Esophagus muscularis mucosa (tissue), 4 donors: Measurements from ENCODE around the gene KCTD5. TPM values are rescaled to one million over a fixed set of nuclear protein-coding genes. Genes with fewer than 3 reads are reported as not detected.
"Not testable (repeated sequence)": the region's sequence is repeated elsewhere in the genome, so short reads cannot be mapped to it uniquely, and the experiment has no call there.

Experiments
- DNase-seq: peaks from one replicate; pipeline ENCODE4 v3.0.0-alpha.2; 2017; ENCODE audit errors: extremely low spot score
- H3K27ac ChIP-seq, 4 donors: fragments of 200-600 bp; sonication (generic); replicated peaks in 1 of 4; 1 replicate in 3 of 4; 2 replicates in 1 of 4; pipeline ENCODE4 v1.5.1; 2016 to 2019; ENCODE audit warnings: mild to moderate bottlenecking in 1 of 4
- H3K27me3 ChIP-seq, 4 donors: fragments of 200-600 bp; sonication (generic); one replicate each; pipeline versions ENCODE4 v1.5.1 to v1.6.0; 2016 to 2019
- H3K36me3 ChIP-seq, 4 donors: fragments of 200-600 bp; sonication (generic); one replicate each; pipeline ENCODE4 v1.5.1; 2016 to 2019
- H3K4me1 ChIP-seq, 4 donors: fragments of 200-600 bp; sonication (generic); one replicate each; pipeline ENCODE4 v1.5.1; 2016 to 2019
- H3K4me3 ChIP-seq, 4 donors: fragments of 200-600 bp; sonication (generic); 1 replicate in 2 of 4; 2 replicates in 2 of 4; pipeline ENCODE4 v1.5.1; 2016 to 2019; ENCODE audit warnings: mild to moderate bottlenecking in 4 of 4, moderate library complexity in 1 of 4
- H3K9me3 ChIP-seq, 4 donors: fragments of 200-600 bp; sonication (generic); 1 replicate in 3 of 4; 2 replicates in 1 of 4; pipeline ENCODE4 v1.5.1; 2016 to 2019
- EP300 ChIP-seq: sonication (generic); formaldehyde crosslinking; IDR thresholded peaks from one replicate; pipeline ENCODE4 v1.6.1; 2017; ENCODE audit warnings: antibody characterized with exemption
- POLR2A ChIP-seq: fragments of 450-650 bp; IDR thresholded peaks from one replicate; pipeline ENCODE4 v1.6.1; 2017; ENCODE audit warnings: antibody characterized with exemption, moderate library complexity, mild to moderate bottlenecking, low read depth
- POLR2AphosphoS5 ChIP-seq, 2 donors: sonication (generic); formaldehyde crosslinking; IDR thresholded peaks; one replicate each; pipeline ENCODE4 v1.6.1; 2017; ENCODE audit warnings: antibody characterized with exemption in 2 of 2
- WGBS: methylation state at CpG from one replicate; pipeline ENCODE4 v1.1.5; 2018; 5-methylcytosine and 5-hydroxymethylcytosine counted together
- intact Hi-C: fragments of 100-400 bp; cut with DNase I; formaldehyde crosslinking; loops from one replicate; pipeline ENCODE4 v1.15.1; 2023
- total RNA-seq, 4 donors: library from RNA; depleted of rRNA; stranded (reverse); fragments of >200 nt; gene quantifications; one replicate each; pipeline versions ENCODE4 v1.1.0 to v1.2.1, GENCODE V29; 2016
- TF ChIP-seq, protein P1 (sequence below), 3 experiments: fragments of 200-600 bp in 2 of 3; fragments of 450-650 bp in 1 of 3; sonication (generic) in 2 of 3; IDR thresholded peaks; one replicate each; pipeline ENCODE4 v1.5.1; 2017 to 2019; ENCODE audit warnings: antibody characterized with exemption in 3 of 3, mild to moderate bottlenecking in 2 of 3, moderate library complexity in 1 of 3

Gene KCTD5
- total RNA-seq, 4 donors from 2014 or later: 9.1 to 22.1 (median 15.7) TPM

DNA sequence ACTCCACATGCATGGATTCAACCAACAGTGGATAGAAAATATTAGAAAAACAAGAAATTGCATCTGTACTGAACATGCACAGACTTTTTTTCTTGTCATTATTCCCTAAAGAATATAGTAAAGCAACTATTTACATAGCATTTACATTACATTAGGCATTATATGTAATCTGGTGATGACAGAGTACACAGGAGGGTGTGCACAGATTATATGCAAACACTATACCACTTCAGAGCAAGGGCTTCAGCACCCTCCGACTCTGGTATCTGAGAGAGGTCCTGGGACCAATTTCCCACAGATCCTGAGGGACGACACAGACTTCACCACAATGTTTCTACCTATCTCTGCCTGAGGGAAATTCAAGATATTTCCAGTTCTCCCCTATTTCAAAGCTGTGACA lies 25.3 kb upstream of the KCTD5 start:
- no peak overlapping the region for H3K4me3 ChIP-seq
- H3K27ac ChIP-seq: no peak overlapping the region
- H3K9me3 ChIP-seq: no peaks in the 10 kb centered on the region
- TF ChIP-seq, protein P1, sequence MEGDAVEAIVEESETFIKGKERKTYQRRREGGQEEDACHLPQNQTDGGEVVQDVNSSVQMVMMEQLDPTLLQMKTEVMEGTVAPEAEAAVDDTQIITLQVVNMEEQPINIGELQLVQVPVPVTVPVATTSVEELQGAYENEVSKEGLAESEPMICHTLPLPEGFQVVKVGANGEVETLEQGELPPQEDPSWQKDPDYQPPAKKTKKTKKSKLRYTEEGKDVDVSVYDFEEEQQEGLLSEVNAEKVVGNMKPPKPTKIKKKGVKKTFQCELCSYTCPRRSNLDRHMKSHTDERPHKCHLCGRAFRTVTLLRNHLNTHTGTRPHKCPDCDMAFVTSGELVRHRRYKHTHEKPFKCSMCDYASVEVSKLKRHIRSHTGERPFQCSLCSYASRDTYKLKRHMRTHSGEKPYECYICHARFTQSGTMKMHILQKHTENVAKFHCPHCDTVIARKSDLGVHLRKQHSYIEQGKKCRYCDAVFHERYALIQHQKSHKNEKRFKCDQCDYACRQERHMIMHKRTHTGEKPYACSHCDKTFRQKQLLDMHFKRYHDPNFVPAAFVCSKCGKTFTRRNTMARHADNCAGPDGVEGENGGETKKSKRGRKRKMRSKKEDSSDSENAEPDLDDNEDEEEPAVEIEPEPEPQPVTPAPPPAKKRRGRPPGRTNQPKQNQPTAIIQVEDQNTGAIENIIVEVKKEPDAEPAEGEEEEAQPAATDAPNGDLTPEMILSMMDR (IDR thresholded peaks at IDR 0.05): no peak
- no peak for TF ChIP-seq EP300
- no peak for TF ChIP-seq POLR2AphosphoS5 (IDR thresholded peaks at IDR 0.05)
- TF ChIP-seq POLR2A: no peak
- DNase-seq: no peak
- WGBS: 77% methylated on average over 2 of the region's 2 CpGs
- peaks cover 0 to 10% (median 8%) of the 10 kb centered on the region in 4 donors for H3K4me1 ChIP-seq
- intact Hi-C loops: no loop called here
- H3K36me3 ChIP-seq: peaks cover 0 to 2% (median 0%) of the 10 kb centered on the region in 4 donors
- H3K27me3 ChIP-seq: no peaks in the 10 kb centered on the region

DNA sequence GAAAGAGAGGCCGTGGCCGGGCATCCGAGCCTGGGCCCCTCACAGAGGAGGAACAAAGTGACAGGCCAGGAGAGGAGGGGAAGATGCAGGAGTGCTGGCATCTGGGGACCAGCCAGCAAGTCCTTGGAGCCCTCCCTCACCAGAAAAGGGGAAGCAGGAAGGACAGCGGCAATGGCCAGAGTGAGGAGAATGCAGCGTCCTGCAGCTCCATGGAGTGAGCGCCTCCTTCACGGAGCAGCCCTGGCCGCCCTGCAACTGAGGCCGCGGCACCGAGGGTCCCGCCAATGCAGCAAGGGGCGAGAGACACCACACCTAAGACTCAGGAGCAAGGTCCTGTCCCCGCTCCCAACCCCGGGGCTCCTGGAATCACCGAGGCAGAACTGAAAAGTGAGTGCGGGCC lies 24.5 kb upstream of the KCTD5 start:
- H3K27ac ChIP-seq, DNase-seq, intact Hi-C loops, H3K9me3 ChIP-seq, H3K27me3 ChIP-seq, H3K4me3 ChIP-seq: not testable (repeated sequence)
- Histone ChIP-seq H3K4me1 (peaks cover 0 to 10% (median 8%) of the 10 kb centered on the region in 4 donors), H3K36me3 (peaks cover 0 to 10% (median 3%) of the 10 kb centered on the region in 4 donors)
- no CpG with 5 or more reads among the region's 17 CpGs for WGBS

DNA sequence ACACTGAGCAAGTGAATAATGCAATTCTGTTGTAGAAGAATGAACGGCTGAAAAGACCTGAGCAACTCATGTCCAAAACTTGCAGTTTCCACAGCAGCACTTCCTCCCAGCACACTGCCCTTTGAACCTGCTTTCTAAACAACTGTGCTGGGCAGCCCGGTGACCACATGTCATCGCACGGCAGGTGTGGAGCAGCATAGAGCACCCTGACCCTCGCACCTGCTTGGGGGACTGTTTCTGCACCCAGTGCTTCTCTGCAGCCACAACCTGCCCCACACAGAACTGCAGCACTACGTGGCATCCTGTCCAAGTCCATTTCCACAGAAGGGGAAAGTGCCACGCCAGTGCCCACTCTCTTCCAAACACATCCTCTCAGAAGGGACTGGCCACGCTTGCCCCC lies 22.8 kb upstream of the KCTD5 start:
- DNase-seq, H3K27ac ChIP-seq, intact Hi-C loops, H3K4me3 ChIP-seq, H3K9me3 ChIP-seq, H3K27me3 ChIP-seq: not testable (repeated sequence)
- 72% methylated on average over 7 of the region's 8 CpGs for WGBS
- Histone ChIP-seq H3K36me3 (peaks cover 0 to 12% (median 4%) of the 10 kb centered on the region in 4 donors), H3K4me1 (peaks cover 0 to 10% (median 8%) of the 10 kb centered on the region in 4 donors)
- TF ChIP-seq POLR2AphosphoS5 (IDR thresholded peaks at IDR 0.05): peak in 1 of 2 donors; percentile 20

DNA sequence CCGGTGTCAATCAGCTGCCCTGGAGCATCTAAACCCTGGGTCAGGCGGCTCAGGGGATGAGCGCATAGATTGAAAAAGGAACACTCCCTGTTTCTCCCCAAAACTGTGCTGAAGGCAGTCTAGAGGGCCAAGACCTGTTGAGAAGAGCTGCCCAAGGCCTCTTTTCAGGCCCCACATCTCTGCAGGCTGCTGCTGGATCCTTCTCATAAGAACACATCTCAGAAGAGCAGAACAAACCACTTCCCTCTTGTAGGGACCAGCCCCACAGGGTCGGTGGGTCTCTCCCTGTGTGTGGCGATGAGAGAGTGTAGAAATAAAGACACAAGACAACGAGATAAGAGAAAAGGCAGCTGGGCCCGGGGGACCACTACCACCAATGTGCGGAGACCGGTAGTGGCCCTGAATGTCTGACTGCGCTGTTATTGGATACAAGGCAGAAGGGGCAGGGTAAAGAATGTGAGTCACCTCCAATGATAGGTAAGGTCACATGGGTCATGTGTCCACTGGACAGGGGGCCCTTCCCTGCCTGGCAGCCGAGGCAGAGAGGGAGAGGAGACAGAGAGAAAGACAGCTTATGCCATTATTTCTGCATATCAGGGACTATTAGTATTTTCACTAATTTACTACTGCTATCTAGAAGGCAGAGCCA lies 22.2 kb upstream of the KCTD5 start:
- WGBS: 74% methylated on average over 9 of the region's 11 CpGs
- H3K9me3 ChIP-seq, DNase-seq, H3K27ac ChIP-seq, H3K4me3 ChIP-seq, H3K27me3 ChIP-seq, intact Hi-C loops: not testable (repeated sequence)
- Histone ChIP-seq H3K36me3 (peaks cover 0 to 15% (median 4%) of the 10 kb centered on the region in 4 donors), H3K4me1 (peaks cover 0 to 10% (median 8%) of the 10 kb centered on the region in 4 donors)

DNA sequence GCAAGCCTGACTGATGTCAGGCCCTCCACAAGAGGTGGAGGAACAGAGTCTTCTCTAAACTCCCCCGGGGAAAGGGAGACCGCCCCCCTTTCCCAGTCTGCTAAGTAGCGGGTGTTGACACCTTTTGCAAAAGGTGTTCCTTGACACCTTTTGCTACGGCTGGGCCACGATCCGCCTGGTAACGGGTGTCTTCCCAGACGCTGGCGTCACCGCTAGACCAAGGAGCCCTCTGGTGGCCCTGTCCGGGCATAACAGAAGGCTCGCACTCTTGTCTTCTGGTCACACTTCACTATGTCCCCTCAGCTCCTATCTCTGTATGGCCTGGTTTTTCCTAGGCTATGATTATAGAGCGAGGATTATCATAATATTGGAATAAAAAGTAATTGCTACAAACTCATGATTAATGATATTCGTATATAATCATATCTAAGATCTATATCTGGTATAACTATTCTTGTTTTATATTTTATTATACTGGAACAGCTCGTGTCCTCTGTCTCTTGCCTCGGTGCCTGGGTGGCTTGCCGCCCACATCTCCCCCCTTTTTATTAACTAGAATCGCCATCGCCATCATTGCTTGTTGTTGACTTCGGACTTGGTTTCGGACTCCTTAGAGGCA lies 21.5 kb upstream of the KCTD5 start:
- H3K9me3 ChIP-seq, DNase-seq, H3K4me3 ChIP-seq, H3K27me3 ChIP-seq, H3K27ac ChIP-seq, intact Hi-C loops: not testable (repeated sequence)
- Histone ChIP-seq H3K36me3 (peaks cover 0 to 17% (median 5%) of the 10 kb centered on the region in 4 donors), H3K4me1 (peaks cover 0 to 10% (median 8%) of the 10 kb centered on the region in 4 donors)
- 56% methylated on average over 11 of the region's 21 CpGs for WGBS
- TF ChIP-seq, protein P1 (IDR thresholded peaks at IDR 0.05): peak; percentile 48 to 61 (median 58)

DNA sequence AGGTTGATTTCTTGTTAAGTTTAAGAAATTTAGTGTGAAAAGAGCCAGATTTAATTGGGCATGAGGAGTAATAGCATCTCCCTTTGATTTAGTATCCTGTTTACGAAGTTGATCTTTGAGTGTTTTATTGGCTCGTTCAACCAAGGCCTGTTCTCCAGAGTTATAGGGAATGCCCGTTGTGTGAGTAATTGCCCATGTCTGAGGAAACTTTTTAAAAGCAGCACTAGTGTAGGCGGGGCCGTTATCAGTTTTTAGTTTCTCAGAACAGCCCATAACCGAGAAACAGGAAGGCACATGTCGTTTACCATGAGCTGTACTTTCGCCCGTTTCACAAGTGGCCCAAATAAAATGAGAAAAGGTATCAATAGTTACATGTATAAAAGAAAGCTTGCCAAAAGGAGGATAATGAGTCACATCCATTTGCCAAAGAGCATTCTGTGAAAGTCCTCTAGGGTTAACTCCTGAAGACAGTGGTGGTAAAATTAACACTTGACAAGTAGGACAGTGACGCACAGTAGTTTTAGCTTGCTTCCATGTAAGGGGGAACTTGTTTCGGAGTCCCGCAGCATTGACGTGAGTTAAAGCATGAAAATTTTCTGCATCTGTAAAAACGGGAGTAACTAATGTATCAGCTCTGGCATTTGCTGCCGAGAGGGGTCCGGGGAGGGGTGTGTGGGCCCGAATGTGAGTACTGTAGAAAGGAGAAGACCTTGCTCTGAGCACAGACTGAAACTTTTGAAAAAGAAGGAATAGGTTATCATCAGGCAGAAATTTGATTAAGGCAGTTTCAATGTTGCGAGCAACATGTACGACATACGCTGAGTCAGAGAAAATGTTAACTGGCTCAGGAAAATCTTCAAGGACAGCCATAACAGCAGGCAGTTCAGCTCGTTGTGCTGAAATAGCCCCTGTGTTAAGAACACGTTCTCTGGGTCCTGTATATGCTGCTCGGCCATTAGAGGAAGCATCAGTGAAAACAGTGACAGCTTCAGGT lies 18.5 kb upstream of the KCTD5 start:
- peaks cover 0 to 42% (median 21%) of the 10 kb centered on the region in 4 donors for H3K36me3 ChIP-seq

More for the DNA sequence above, 18.5 kb upstream of the KCTD5 start:
- no peak for TF ChIP-seq POLR2AphosphoS5 (IDR thresholded peaks at IDR 0.05)
- H3K4me1 ChIP-seq: peaks cover 0 to 10% (median 3%) of the 10 kb centered on the region in 4 donors
- DNase-seq: no peak
- no peak overlapping the region for H3K4me3 ChIP-seq
- intact Hi-C loops: no loop called here
- no peaks in the 10 kb centered on the region for H3K27me3 ChIP-seq
- H3K9me3 ChIP-seq: no peaks in the 10 kb centered on the region
- H3K27ac ChIP-seq: no peak overlapping the region
- WGBS: 70% methylated on average over 23 of the region's 23 CpGs
